GM12864 (cell line): ENCODE results near the gene MRPS11.

Experiments
- DNase-seq: peaks from one replicate; pipeline ENCODE4 v3.0.0-alpha.2; 2011; ENCODE audit warnings: low read depth
- H3K4me3 ChIP-seq: 2 replicates; pipeline ENCODE4 v1.5.1; 2011; ENCODE audit warnings: mild to moderate bottlenecking, low read depth, low read length, control low read depth
- CTCF ChIP-seq: IDR thresholded peaks from 2 replicates; pipeline ENCODE4 v1.5.1; 2011; ENCODE audit warnings: low read depth, mild to moderate bottlenecking, moderate library complexity, low read length, control low read depth, inconsistent platforms; ENCODE audit errors: missing control alignments

The MRPS11 gene

GRCh38 chr15:88447206-88447605 is 20.3 kb upstream of the MRPS11 start:
- DNase-seq, result no peak
- TF ChIP-seq CTCF, result no peak

GRCh38 chr15:88447741-88448140 is 19.8 kb upstream of the MRPS11 start:
- no peak for TF ChIP-seq CTCF
- DNase-seq, result no peak
- no peak overlapping the region for H3K4me3 ChIP-seq

More at GRCh38 chr15:88447206-88447605, 20.3 kb upstream of the MRPS11 start:
- no peak overlapping the region for H3K4me3 ChIP-seq

- DNase-seq, result no peak
- no peak for TF ChIP-seq CTCF
- H3K4me3 ChIP-seq, result no peak overlapping the region
Measured at GRCh38 chr15:88448991-88449461, 18.5 kb upstream of the MRPS11 start.

GRCh38 chr15:88449581-88449980 is 17.9 kb upstream of the MRPS11 start:
- no peak overlapping the region for H3K4me3 ChIP-seq
- no peak for TF ChIP-seq CTCF
- DNase-seq, result no peak

GRCh38 chr15:88450125-88450798 is 17.2 kb upstream of the MRPS11 start:
- TF ChIP-seq CTCF, result peak; percentile 92
- no peak for DNase-seq

GRCh38 chr15:88453651-88454050 is 13.9 kb upstream of the MRPS11 start:
- no peak for TF ChIP-seq CTCF
- H3K4me3 ChIP-seq, result no peak overlapping the region
- no peak for DNase-seq

More at GRCh38 chr15:88450125-88450798, 17.2 kb upstream of the MRPS11 start:
- no peak overlapping the region for H3K4me3 ChIP-seq

GRCh38 chr15:88454236-88454635 is 13.3 kb upstream of the MRPS11 start:
- TF ChIP-seq CTCF, result no peak
- no peak overlapping the region for H3K4me3 ChIP-seq
- DNase-seq, result no peak
